SK-N-SH treated with all-trans-retinoic acid at 6 μM for 48 hours (cell line): ENCODE measurements around the gene ZNF581.

Experiments
- ATAC-seq: fragments of 200-7000 bp; cut with Tn5 transposase; 3 replicates; pipeline ENCODE4 v1.9.1; 2020; ENCODE audit warnings: mild to moderate bottlenecking, moderate library complexity
- ARNTL ChIP-seq: fragments of 450-650 bp; formaldehyde crosslinking; IDR thresholded peaks from 2 replicates; pipeline ENCODE4 v1.5.0; 2020; ENCODE audit warnings: low read depth, mild to moderate bottlenecking, moderate library complexity, borderline replicate concordance
- BACH2 ChIP-seq: fragments of 250-450 bp; sonication (Bioruptor Pico); IDR thresholded peaks from 2 replicates; pipeline ENCODE4 v1.9.0; 2021; ENCODE audit warnings: mild to moderate bottlenecking, borderline replicate concordance
- CREB5 ChIP-seq: fragments of 250-450 bp; sonication (Bioruptor Pico); IDR thresholded peaks from 2 replicates; pipeline ENCODE4 v1.5.1; 2020; ENCODE audit warnings: low read depth, mild to moderate bottlenecking, moderate library complexity
- CSDC2 ChIP-seq: fragments of 250-450 bp; sonication (Bioruptor Pico); IDR thresholded peaks from 2 replicates; pipeline ENCODE4 v1.5.0; 2020; ENCODE audit warnings: mild to moderate bottlenecking, moderate library complexity
- ESRRG ChIP-seq: fragments of 250-450 bp; sonication (Bioruptor Pico); IDR thresholded peaks from 2 replicates; pipeline ENCODE4 v1.6.1; 2021; ENCODE audit warnings: mild to moderate bottlenecking
- GLIS3 ChIP-seq: fragments of 250-450 bp; sonication (Bioruptor Pico); IDR thresholded peaks from 2 replicates; pipeline ENCODE4 v1.5.0; 2020; ENCODE audit warnings: mild to moderate bottlenecking, moderate library complexity
- ISL1 ChIP-seq: fragments of 250-450 bp; sonication (Bioruptor Pico); IDR thresholded peaks from 2 replicates; pipeline ENCODE4 v2.1.2; 2022; ENCODE audit warnings: mild to moderate bottlenecking, moderate library complexity
- OSR1 ChIP-seq: fragments of 250-450 bp; sonication (Bioruptor Pico); IDR thresholded peaks from 2 replicates; pipeline ENCODE4 v1.8.0; 2022; ENCODE audit warnings: moderate library complexity, mild to moderate bottlenecking, inconsistent platforms
- PATZ1 ChIP-seq: fragments of 250-450 bp; sonication (Bioruptor Pico); IDR thresholded peaks from 2 replicates; pipeline ENCODE4 v1.8.0; 2020; ENCODE audit warnings: mild to moderate bottlenecking, moderate library complexity, borderline replicate concordance
- POU6F1 ChIP-seq: fragments of 250-450 bp; sonication (Bioruptor Pico); IDR thresholded peaks from 2 replicates; pipeline ENCODE4 v1.8.0; 2021; ENCODE audit warnings: low read depth, mild to moderate bottlenecking, moderate library complexity, borderline replicate concordance
- RARB ChIP-seq: fragments of 250-450 bp; sonication (Bioruptor Pico); IDR thresholded peaks from 2 replicates; pipeline ENCODE4 v1.8.0; 2021; ENCODE audit warnings: mild to moderate bottlenecking, moderate library complexity
- SNAI2 ChIP-seq: fragments of 250-450 bp; sonication (Bioruptor Pico); IDR thresholded peaks from 2 replicates; pipeline ENCODE4 v1.5.0; 2020; ENCODE audit warnings: mild to moderate bottlenecking, moderate library complexity
- TOX ChIP-seq: fragments of 250-450 bp; sonication (Bioruptor Pico); IDR thresholded peaks from 2 replicates; pipeline ENCODE4 v1.8.0; 2021; ENCODE audit warnings: mild to moderate bottlenecking, moderate library complexity, borderline replicate concordance
- TSHZ2 ChIP-seq: fragments of 250-450 bp; sonication (Bioruptor Pico); IDR thresholded peaks from 2 replicates; pipeline ENCODE4 v1.5.0; 2020; ENCODE audit warnings: mild to moderate bottlenecking, moderate library complexity
- ZC3H10 ChIP-seq: fragments of 250-450 bp; sonication (Bioruptor Pico); IDR thresholded peaks from 2 replicates; pipeline ENCODE4 v1.5.1; 2021; ENCODE audit warnings: mild to moderate bottlenecking, moderate library complexity
- ZFP3 ChIP-seq: fragments of 250-450 bp; sonication (Bioruptor Pico); IDR thresholded peaks from 2 replicates; pipeline ENCODE4 v1.5.0; 2020; ENCODE audit warnings: mild to moderate bottlenecking, moderate library complexity
- ZFP30 ChIP-seq: fragments of 450-650 bp; formaldehyde crosslinking; IDR thresholded peaks from 2 replicates; pipeline ENCODE4 v1.5.0; 2022; ENCODE audit warnings: mild to moderate bottlenecking, moderate library complexity
- ZNF565 ChIP-seq: fragments of 450-650 bp; formaldehyde crosslinking; conservative IDR thresholded peaks from 2 replicates; pipeline ENCODE4 v1.5.0; 2020; ENCODE audit warnings: low read depth, mild to moderate bottlenecking, moderate library complexity
- ZNF70 ChIP-seq: fragments of 450-650 bp; formaldehyde crosslinking; IDR thresholded peaks from 2 replicates; pipeline ENCODE4 v1.5.0; 2020; ENCODE audit warnings: mild to moderate bottlenecking, moderate library complexity
- ZNF8 ChIP-seq: fragments of 450-650 bp; formaldehyde crosslinking; IDR thresholded peaks from 2 replicates; pipeline ENCODE4 v1.5.0; 2020; ENCODE audit warnings: mild to moderate bottlenecking, moderate library complexity

The ZNF581 gene

GRCh38 chr19:55681131-55682092 is 38.0 kb downstream of the ZNF581 start:
- no peak for TF ChIP-seq OSR1 (CRISPR knock-in tag)
- no peak for TF ChIP-seq BACH2
- TF ChIP-seq ESRRG (CRISPR knock-in tag): no peak
- no peak for TF ChIP-seq ZFP30 (CRISPR knock-in tag)
- TF ChIP-seq, all 23 proteins: peak for 0
- no peak for ATAC-seq

- ATAC-seq: no peak
- TF ChIP-seq ZFP3 (CRISPR knock-in tag) (no peak), TSHZ2 (CRISPR knock-in tag) (no peak), ISL1 (CRISPR knock-in tag) (no peak), ESRRG (CRISPR knock-in tag) (no peak), ARNTL (no peak), ZNF70 (CRISPR knock-in tag) (no peak), PATZ1 (CRISPR knock-in tag) (no peak), ZNF8 (CRISPR knock-in tag) (no peak), OSR1 (CRISPR knock-in tag) (no peak), TOX (no peak)
These were observed 40.2 kb downstream of the ZNF581 start for GRCh38 chr19:55683449-55684261.

GRCh38 chr19:55684946-55685681 is 41.7 kb downstream of the ZNF581 start:
- ATAC-seq: no peak
- TF ChIP-seq ZFP30 (CRISPR knock-in tag): no peak
- no peak for TF ChIP-seq CSDC2 (CRISPR knock-in tag)
- no peak for TF ChIP-seq BACH2
- TF ChIP-seq ZNF565 (CRISPR knock-in tag): no peak
- TF ChIP-seq ARNTL: no peak

GRCh38 chr19:55685776-55686175 is 42.3 kb downstream of the ZNF581 start:
- ATAC-seq: no peak
- no peak for TF ChIP-seq ZNF8 (CRISPR knock-in tag)
- TF ChIP-seq RARB: no peak
- TF ChIP-seq ZNF70 (CRISPR knock-in tag): no peak
- no peak for TF ChIP-seq ARNTL
- TF ChIP-seq ZC3H10 (CRISPR knock-in tag): no peak
- TF ChIP-seq SNAI2 (CRISPR knock-in tag): no peak
- TF ChIP-seq TOX: no peak
- TF ChIP-seq BACH2: no peak
- no peak for TF ChIP-seq CSDC2 (CRISPR knock-in tag)
- no peak for TF ChIP-seq CREB5 (CRISPR knock-in tag)
- no peak for TF ChIP-seq GLIS3 (CRISPR knock-in tag)
- no peak for TF ChIP-seq POU6F1 (CRISPR knock-in tag)
- TF ChIP-seq, all 23 proteins: peak for 0
